ENCODE results near the gene SPANXN1. TPM values are rescaled to one million over a fixed set of nuclear protein-coding genes. Genes with fewer than 3 reads are reported as not detected.
"Not testable (repeated sequence)": the region's sequence is repeated elsewhere in the genome, so short reads cannot be mapped to it uniquely, and the experiment has no call there.

SPANXN1 gene
- not detected for total RNA-seq

GRCh38 chrX:145247203-145247602 lies at the start of gene SPANXN1:
TSS of gene SPANXN1 (plus strand) at chrX:145247503. CDS start at chrX:145247587, 84 bp downstream.
- H3K9me3 Mint-ChIP-seq; H3K27ac Mint-ChIP-seq; CTCF ChIA-PET; H3K4me3 Mint-ChIP-seq; DNase-seq; H3K27me3 Mint-ChIP-seq; POLR2A ChIA-PET; H3K36me3 Mint-ChIP-seq (ENCODE audit: low read depth); H3K4me1 Mint-ChIP-seq: not testable (repeated sequence)

GRCh38 chrX:145199078-145199477 lies 48.2 kb upstream of the SPANXN1 start:
- no peak overlapping the region for H3K27ac Mint-ChIP-seq
- H3K4me1 Mint-ChIP-seq = no peaks in the 10 kb centered on the region
- H3K36me3 Mint-ChIP-seq (ENCODE audit: low read depth) = no peaks in the 10 kb centered on the region
- DNase-seq = no peak
- no peaks in the 10 kb centered on the region for H3K9me3 Mint-ChIP-seq
- no peaks in the 10 kb centered on the region for H3K27me3 Mint-ChIP-seq
- CTCF ChIA-PET = no interaction called here
- POLR2A ChIA-PET = no interaction called here
- H3K4me3 Mint-ChIP-seq = no peak overlapping the region

GRCh38 chrX:145213504-145213903 lies 33.8 kb upstream of the SPANXN1 start:
- CTCF ChIA-PET = no interaction called here
- no peak overlapping the region for H3K27ac Mint-ChIP-seq
- POLR2A ChIA-PET = no interaction called here
- no peaks in the 10 kb centered on the region for H3K9me3 Mint-ChIP-seq
- no peak for DNase-seq
- no peak overlapping the region for H3K4me3 Mint-ChIP-seq
- H3K27me3 Mint-ChIP-seq = no peaks in the 10 kb centered on the region
- no peaks in the 10 kb centered on the region for H3K4me1 Mint-ChIP-seq
- no peaks in the 10 kb centered on the region for H3K36me3 Mint-ChIP-seq (ENCODE audit: low read depth)

GRCh38 chrX:145292218-145292617 lies 44.9 kb downstream of the SPANXN1 start:
- Mint-ChIP-seq H3K27me3 (no peaks in the 10 kb centered on the region), H3K36me3 (ENCODE audit: low read depth) (no peaks in the 10 kb centered on the region), H3K27ac (no peak overlapping the region), H3K4me1 (no peaks in the 10 kb centered on the region), H3K9me3 (no peaks in the 10 kb centered on the region), H3K4me3 (no peak overlapping the region)
- no peak for DNase-seq
- ChIA-PET POLR2A (no interaction called here), CTCF (no interaction called here)
